T-helper 2 cell treated with Interferon-gamma antibody and Interleukin-4, amounts not matched to agents 5 μg/mL and 100 μg/mL, for 36 hours (primary cell): ENCODE data around the gene MAGEB17.
"Not testable (repeated sequence)": the region's sequence is repeated elsewhere in the genome, so short reads cannot be mapped to it uniquely, and the experiment has no call there.

Source experiments
- DNase-seq: peaks from one replicate; pipeline ENCODE4 v3.0.0; 2021; ENCODE audit warnings: low spot score
- H3K27ac Mint-ChIP-seq: one replicate; pipeline ENCODE4 v1.8.0; 2021; ENCODE audit warnings: mild to moderate bottlenecking, mixed read lengths
- H3K27me3 Mint-ChIP-seq: one replicate; pipeline ENCODE4 v1.8.0; 2021; ENCODE audit warnings: low read depth, mixed read lengths
- H3K36me3 Mint-ChIP-seq: one replicate; pipeline ENCODE4 v1.8.0; 2021; ENCODE audit warnings: low read depth, mixed read lengths
- H3K4me1 Mint-ChIP-seq: one replicate; pipeline ENCODE4 v1.8.0; 2021; ENCODE audit warnings: low read depth, mixed read lengths
- H3K4me3 Mint-ChIP-seq: one replicate; pipeline ENCODE4 v1.8.0; 2022; ENCODE audit warnings: mild to moderate bottlenecking, moderate library complexity, mixed read lengths
- H3K9me3 Mint-ChIP-seq: one replicate; pipeline ENCODE4 v1.8.0; 2021; ENCODE audit warnings: mixed read lengths

MAGEB17 gene

DNA sequence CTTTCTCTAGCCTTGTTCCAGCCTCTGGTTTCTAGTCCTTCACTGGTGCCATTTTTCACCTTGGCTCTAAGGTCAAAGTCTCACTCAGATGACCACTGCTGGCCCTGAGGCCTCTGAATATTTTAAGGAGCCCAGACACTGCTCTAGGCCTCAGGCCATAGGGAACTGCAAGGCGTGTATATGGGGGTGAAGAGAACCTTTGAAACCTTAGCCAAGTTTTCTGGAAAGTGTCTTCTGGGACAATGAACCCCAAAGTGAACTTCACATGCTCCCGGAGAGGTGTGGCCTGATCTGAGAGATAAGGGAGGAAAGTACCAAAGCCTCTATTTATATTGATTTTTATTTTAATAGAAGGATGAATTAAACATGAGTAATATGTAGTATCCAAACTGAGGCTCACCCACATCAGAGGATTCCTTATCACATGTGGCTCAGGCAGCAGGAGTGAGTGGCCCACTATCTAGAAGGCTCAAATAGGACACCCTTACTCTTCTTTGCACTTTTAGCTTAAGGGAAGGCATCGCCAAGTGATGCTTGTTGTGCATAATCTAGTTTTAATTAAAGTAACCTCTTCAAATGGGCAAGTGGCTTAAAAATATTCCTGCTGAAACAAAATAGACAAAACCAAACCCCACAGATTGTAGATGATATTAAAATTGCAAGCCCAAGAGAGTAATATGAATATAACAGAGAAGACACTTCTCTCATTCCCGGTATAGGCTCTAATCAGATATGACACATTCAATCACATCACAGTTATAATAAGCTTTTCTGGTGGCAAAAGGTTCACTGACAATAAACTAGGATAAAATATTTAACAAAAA lies 25.6 kb upstream of the MAGEB17 start:
- Mint-ChIP-seq H3K27ac (no peak overlapping the region), H3K27me3 (no peaks in the 10 kb centered on the region), H3K4me3 (no peak overlapping the region), H3K36me3 (no peaks in the 10 kb centered on the region), H3K4me1 (no peaks in the 10 kb centered on the region), H3K9me3 (no peaks in the 10 kb centered on the region)
- DNase-seq, result no peak

DNA sequence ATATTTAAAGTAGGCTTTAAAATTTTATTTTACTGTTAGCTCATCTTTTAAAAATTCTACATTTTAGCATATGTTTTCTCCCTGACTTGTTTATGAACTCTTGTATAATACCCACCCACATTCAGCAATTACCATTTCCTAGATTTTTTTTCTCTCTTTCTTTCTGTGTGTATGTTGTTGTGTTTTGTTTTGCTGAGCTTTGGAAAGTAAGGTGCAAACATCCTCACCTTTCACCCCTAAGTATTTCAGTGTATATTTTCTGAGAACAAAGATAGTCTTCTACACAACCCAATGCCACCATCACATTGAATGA lies 25.1 kb upstream of the MAGEB17 start:
- Mint-ChIP-seq H3K4me3 (no peak overlapping the region), H3K27ac (no peak overlapping the region), H3K36me3 (no peaks in the 10 kb centered on the region), H3K27me3 (no peaks in the 10 kb centered on the region), H3K9me3 (no peaks in the 10 kb centered on the region), H3K4me1 (no peaks in the 10 kb centered on the region)
- no peak for DNase-seq

DNA sequence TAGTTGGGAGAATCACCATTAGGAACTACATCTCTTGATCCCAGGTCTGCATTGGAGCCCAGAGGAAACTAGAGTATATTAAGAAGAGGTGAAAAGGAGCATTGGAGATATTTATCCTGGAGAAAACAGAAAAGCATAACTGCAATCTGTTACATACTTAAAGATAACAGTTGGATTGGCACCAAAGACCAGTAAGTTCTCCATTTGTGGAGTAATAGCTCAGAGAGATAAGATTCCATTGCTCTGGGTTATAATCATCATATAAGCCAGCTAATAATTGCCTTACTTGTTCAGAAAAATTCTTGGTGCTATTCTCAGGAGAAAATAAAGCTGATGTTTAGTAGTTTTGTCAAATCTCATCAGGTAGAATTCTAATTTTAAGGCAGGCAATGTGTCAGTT lies 23.3 kb upstream of the MAGEB17 start:
- Mint-ChIP-seq H3K27ac (no peak overlapping the region), H3K4me1 (no peaks in the 10 kb centered on the region), H3K36me3 (no peaks in the 10 kb centered on the region), H3K4me3 (no peak overlapping the region), H3K27me3 (no peaks in the 10 kb centered on the region), H3K9me3 (no peaks in the 10 kb centered on the region)
- DNase-seq, result no peak

DNA sequence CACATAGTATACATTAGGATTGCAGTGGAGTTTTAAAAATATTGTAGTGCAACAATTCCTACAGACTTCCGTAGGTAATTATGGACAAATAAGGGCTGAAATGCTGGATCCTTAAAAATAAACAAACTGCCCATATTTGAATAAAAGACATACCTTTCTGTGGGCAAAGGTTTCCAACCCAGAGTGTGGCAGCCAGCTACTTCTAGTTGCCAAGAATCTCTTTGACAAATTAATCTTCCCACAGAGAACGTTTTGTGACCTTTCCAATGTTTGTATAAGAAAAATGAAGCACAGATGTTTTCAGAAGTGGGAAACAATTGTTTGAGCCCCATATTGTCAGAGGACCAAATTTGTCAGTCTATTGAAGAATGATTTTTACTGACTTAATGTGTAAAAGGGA lies 22.9 kb upstream of the MAGEB17 start:
- H3K36me3 Mint-ChIP-seq, result no peaks in the 10 kb centered on the region
- no peaks in the 10 kb centered on the region for H3K9me3 Mint-ChIP-seq
- H3K27ac Mint-ChIP-seq, result no peak overlapping the region
- H3K4me3 Mint-ChIP-seq, result no peak overlapping the region
- no peak for DNase-seq
- H3K27me3 Mint-ChIP-seq, result no peaks in the 10 kb centered on the region
- H3K4me1 Mint-ChIP-seq, result no peaks in the 10 kb centered on the region

DNA sequence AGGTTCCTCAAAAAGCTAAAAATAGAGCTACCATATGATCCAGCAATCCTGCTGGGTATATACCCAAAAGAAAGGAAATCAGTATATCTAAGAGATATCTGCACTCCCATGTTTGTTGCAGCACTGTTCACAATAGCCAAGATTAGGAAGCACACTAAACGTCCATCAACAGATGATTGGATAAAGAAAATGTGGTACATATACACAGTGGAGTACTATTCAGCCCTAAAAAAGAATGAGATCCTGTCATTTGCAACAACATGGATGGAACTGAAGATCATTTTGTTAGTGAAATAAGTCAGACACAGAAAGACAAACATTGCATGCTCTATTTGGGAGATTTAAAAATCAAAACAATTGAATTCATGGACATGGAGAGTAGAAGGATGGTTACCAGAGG lies 22.2 kb upstream of the MAGEB17 start:
- H3K9me3 Mint-ChIP-seq, H3K36me3 Mint-ChIP-seq, H3K4me3 Mint-ChIP-seq, H3K4me1 Mint-ChIP-seq, DNase-seq, H3K27me3 Mint-ChIP-seq, H3K27ac Mint-ChIP-seq: not testable (repeated sequence)

DNA sequence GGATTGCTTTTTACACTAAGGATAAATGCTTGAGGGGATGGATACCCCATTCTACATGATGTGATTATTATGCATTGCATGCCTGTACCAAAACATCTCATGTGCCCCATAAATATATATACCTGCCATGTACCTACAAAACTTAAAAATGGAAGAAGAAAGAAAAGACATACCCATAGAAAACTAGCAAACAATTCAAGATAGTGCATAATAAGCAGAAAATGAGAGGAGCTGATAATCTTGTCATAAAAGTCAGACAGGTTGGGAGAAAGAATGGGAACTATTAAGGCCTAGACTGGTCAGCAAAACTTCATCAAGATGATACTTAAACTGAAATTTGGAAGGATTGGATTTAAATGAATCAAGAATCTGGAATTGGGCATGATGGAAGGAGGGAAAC lies 21.6 kb upstream of the MAGEB17 start:
- H3K4me1 Mint-ChIP-seq, result no peaks in the 10 kb centered on the region
- no peaks in the 10 kb centered on the region for H3K36me3 Mint-ChIP-seq
- H3K9me3 Mint-ChIP-seq, result no peaks in the 10 kb centered on the region
- no peak for DNase-seq
- H3K4me3 Mint-ChIP-seq, result no peak overlapping the region
- no peak overlapping the region for H3K27ac Mint-ChIP-seq
- H3K27me3 Mint-ChIP-seq, result no peaks in the 10 kb centered on the region

DNA sequence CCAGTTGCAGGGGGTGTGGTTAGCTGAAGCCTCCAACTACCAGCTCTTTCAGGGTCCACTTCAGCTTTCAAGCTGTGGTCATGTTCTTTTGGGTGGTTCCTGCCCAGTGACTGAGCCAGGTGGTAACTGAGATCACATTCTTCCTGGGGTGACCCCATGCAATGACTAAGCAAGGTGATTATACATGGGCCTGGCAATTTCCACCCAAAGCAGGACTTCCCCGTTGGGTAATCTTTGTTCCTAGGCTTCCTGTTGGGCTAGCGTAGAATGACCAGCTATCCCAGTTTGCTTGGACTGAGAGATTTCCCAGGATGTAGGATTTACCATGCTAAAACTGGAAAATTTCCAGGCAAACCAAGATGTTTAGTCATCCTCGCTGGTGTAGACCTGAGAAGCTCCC lies 18.4 kb upstream of the MAGEB17 start:
- no peak overlapping the region for H3K27ac Mint-ChIP-seq

DNA sequence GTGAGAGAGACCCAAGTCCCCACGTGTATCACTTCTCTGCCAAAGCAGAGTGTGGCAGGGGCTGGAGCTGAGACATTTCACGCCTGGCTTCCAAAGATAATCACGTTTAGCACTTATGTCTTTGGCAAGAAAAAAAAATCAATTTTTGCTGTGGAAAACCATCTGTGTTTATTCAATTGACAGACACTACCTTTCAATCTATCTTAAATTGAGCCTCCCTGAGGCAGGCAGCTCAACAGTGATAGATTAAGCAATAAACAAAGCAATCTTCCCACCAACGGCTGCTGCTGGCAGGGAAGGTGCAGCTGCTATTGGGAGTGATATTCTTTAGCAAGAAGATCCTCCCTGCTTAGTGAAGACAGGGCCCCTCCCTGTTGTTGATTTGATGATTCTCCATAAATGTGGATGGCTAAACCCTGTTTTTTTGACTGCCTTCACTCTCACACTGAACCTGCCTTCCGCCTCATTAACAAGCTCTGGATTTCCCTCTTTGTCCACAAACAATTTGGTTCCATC lies 11.6 kb upstream of the MAGEB17 start:
- no peaks in the 10 kb centered on the region for H3K4me1 Mint-ChIP-seq
- no peak overlapping the region for H3K4me3 Mint-ChIP-seq
- no peaks in the 10 kb centered on the region for H3K9me3 Mint-ChIP-seq
- H3K36me3 Mint-ChIP-seq, result no peaks in the 10 kb centered on the region
- DNase-seq, result no peak
- no peaks in the 10 kb centered on the region for H3K27me3 Mint-ChIP-seq
- H3K27ac Mint-ChIP-seq, result no peak overlapping the region

More for the DNA sequence above, 18.4 kb upstream of the MAGEB17 start:
- H3K36me3 Mint-ChIP-seq, result no peaks in the 10 kb centered on the region
- H3K4me3 Mint-ChIP-seq, result no peak overlapping the region
- no peak for DNase-seq
- H3K27me3 Mint-ChIP-seq, result no peaks in the 10 kb centered on the region
- no peaks in the 10 kb centered on the region for H3K9me3 Mint-ChIP-seq
- no peaks in the 10 kb centered on the region for H3K4me1 Mint-ChIP-seq

DNA sequence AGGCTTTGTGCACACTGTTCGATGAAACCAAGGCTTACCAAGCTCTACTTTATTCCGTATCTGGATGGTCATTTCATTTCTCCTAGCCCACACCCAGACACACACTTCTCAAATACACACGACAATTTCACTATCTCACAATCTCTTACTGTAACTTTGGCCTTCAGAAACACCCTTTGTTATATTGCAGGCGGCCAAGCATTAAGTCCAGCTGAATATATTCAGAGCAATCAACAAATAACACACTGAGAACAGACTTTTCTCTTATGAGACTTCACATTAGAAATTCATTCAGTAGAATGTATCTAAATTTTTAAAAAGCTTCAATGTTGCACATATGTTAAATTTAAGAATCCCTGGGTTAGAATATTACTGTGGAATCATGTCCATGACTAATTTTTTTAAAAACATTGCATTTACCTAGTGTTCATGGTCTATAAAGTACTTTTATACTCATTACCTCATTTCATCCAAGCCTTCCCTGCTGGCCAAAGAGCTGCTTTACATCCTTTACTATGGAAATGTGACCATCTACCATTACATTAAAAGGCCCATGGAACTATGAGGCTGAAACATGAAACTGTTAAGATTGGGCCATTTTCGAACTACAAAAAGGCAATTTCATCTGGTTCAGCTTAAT lies 10.5 kb upstream of the MAGEB17 start:
- H3K36me3 Mint-ChIP-seq, result no peaks in the 10 kb centered on the region
- DNase-seq, result no peak

DNA sequence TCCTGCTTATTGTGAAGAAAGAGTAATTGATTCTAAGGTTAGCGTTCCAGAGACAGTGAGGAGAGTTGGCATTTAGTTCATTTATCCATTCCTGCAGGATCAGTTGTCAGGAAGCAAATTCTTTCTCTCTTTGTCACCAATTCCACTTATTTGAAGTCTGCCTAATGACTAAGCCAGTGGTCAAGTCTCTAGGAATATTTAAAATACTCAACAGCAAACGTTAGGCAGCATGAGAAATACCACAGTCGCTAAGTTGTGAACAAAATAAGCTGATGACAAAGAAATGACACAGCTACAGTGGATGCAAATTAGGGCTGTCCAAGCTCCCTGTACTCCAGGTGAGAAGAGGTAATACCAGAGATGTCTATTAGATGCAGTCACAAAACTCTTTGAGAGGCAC lies 6.6 kb upstream of the MAGEB17 start:
- DNase-seq, result no peak

More for the DNA sequence above, 10.5 kb upstream of the MAGEB17 start:
- Mint-ChIP-seq H3K4me1 (no peaks in the 10 kb centered on the region), H3K27ac (no peak overlapping the region), H3K4me3 (no peak overlapping the region), H3K9me3 (no peaks in the 10 kb centered on the region), H3K27me3 (no peaks in the 10 kb centered on the region)

DNA sequence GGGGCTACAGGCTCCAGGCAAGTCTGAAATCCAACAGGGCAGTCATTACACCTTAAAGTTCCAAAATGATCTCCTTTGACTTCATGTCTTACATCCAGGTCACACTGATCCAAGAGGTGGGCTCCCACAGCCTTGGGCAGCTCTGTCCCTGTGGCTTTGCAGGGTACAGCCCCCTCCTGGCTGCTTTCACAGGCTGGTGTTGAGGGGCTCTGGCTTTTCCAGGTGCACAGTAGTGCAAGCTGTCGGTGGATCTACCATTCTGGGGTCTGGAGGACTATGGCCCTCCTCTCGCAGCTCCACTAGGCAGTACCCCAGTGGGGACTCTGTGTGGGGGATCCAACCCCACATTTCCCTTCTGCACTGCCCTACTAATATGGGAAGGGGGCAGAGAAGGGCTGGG lies 6.1 kb upstream of the MAGEB17 start:
- DNase-seq, H3K27me3 Mint-ChIP-seq, H3K9me3 Mint-ChIP-seq, H3K27ac Mint-ChIP-seq, H3K36me3 Mint-ChIP-seq, H3K4me1 Mint-ChIP-seq, H3K4me3 Mint-ChIP-seq: not testable (repeated sequence)

More for the DNA sequence above, 6.6 kb upstream of the MAGEB17 start:
- H3K36me3 Mint-ChIP-seq, result no peaks in the 10 kb centered on the region
- no peaks in the 10 kb centered on the region for H3K9me3 Mint-ChIP-seq
- H3K27me3 Mint-ChIP-seq, result no peaks in the 10 kb centered on the region
- H3K4me3 Mint-ChIP-seq, result no peak overlapping the region
- no peak overlapping the region for H3K27ac Mint-ChIP-seq
- no peaks in the 10 kb centered on the region for H3K4me1 Mint-ChIP-seq

DNA sequence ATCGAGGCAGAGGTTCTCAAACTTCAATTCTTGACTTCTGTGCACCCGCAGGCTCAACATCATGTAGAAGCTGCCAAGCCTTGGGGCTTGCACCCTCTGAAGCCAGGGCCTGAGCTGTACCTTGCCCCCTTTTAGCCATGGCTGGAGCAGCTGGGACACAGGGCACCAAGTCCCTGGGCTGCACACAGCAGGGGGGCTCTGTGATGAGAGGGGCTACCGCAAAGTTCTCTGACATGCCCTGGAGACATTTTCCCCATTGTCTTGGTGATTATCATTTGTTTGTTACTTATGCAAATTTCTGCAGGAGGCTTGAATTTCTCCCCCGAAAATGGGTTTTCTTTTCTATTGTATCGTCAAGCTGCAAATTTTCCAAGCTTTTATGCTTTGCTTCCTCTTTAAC lies 4.9 kb upstream of the MAGEB17 start:
- Mint-ChIP-seq H3K4me3 (no peak overlapping the region), H3K36me3 (no peaks in the 10 kb centered on the region), H3K27ac (no peak overlapping the region), H3K9me3 (no peaks in the 10 kb centered on the region), H3K4me1 (no peaks in the 10 kb centered on the region), H3K27me3 (no peaks in the 10 kb centered on the region)
- DNase-seq, result no peak

DNA sequence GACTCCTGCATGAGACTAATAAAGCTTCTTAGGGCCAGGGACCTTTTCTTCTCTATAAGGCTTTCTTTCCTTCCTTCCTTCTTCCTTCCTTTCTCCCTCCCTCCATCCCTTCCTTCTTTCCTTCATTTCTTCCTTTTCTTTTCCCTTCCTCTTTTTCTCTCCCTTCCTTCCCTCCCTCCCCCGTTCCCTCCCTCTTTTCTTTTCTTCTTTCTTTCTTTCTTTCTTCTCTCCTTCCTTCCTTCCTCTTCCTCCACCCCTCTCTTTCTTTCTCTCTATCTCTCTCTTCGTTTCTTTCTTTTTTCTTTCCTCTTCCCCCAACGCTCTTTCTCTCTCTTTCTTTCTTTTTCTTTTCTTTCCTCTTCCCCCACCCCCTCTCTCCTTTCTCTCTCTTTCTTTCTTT lies 2.5 kb upstream of the MAGEB17 start:
- H3K4me3 Mint-ChIP-seq, result no peak overlapping the region
- H3K27me3 Mint-ChIP-seq, result no peaks in the 10 kb centered on the region
- DNase-seq, result no peak

DNA sequence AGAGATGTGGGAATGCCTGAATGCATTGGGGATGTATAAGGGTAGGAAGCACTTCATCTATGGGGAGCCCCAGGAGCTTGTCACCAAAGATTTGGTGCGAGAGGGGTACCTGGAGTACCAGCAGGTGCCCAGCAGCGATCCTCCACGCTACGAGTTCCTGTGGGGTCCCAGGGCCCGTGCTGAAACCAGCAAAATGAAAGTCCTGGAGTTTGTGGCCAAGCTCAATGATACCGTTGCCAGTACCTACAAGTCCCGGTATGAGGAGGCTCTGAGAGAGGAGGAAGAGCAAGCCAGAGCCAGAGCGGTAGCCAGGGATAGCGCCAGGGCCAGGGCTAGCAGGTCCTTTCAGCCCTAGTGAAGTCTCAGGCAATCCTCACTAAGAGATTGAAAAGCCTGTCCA lies 3.8 kb downstream of the MAGEB17 start:
- H3K27ac Mint-ChIP-seq, result no peak overlapping the region
- no peaks in the 10 kb centered on the region for H3K36me3 Mint-ChIP-seq
- H3K27me3 Mint-ChIP-seq, result no peaks in the 10 kb centered on the region
- DNase-seq, result no peak
- H3K4me1 Mint-ChIP-seq, result no peaks in the 10 kb centered on the region
- no peaks in the 10 kb centered on the region for H3K9me3 Mint-ChIP-seq
- no peak overlapping the region for H3K4me3 Mint-ChIP-seq

More for the DNA sequence above, 2.5 kb upstream of the MAGEB17 start:
- H3K4me1 Mint-ChIP-seq, result no peaks in the 10 kb centered on the region
- H3K27ac Mint-ChIP-seq, result no peak overlapping the region
- no peaks in the 10 kb centered on the region for H3K36me3 Mint-ChIP-seq
- no peaks in the 10 kb centered on the region for H3K9me3 Mint-ChIP-seq

DNA sequence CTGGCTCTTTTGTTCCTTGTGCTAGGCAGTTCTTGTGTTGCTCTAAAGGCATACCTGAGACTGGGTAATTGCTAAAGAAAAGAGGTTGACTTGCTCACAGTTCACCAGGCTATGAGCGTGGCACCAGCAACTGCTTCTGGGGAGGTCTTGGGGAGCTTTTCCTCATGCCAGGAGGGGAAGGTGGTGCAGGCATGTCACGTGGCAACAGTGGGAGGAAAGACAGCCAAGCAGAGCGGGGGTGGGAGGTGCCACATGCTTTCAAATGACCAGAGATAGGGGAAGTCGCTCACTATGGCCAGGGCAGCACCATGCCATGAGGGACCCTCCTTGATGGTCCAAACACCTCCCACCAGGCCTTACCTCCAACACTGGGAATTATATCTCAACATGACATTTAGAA lies 4.7 kb downstream of the MAGEB17 start:
- Mint-ChIP-seq H3K36me3 (no peaks in the 10 kb centered on the region), H3K4me3 (no peak overlapping the region), H3K9me3 (no peaks in the 10 kb centered on the region), H3K27me3 (peaks cover 1% of the 10 kb centered on the region), H3K4me1 (no peaks in the 10 kb centered on the region), H3K27ac (no peak overlapping the region)
- no peak for DNase-seq
